Superior temporal gyrus (tissue), 1 donor: ENCODE results near the gene RBM4B.
"Not testable (repeated sequence)": the region's sequence is repeated elsewhere in the genome, so short reads cannot be mapped to it uniquely, and the experiment has no call there.

Experiments used
- DNase-seq: peaks from one replicate; pipeline ENCODE4 v3.0.0-alpha.2; 2016; ENCODE audit errors: extremely low spot score

Gene RBM4B

GRCh38 chr11:66677599-66678375 lies at the start of gene RBM4B:
Gene RBM4B (minus strand): TSS chr11:66677887. CDS start chr11:66677079, 808 bp downstream.
- peak; percentile 95 for DNase-seq

GRCh38 chr11:66725647-66726046 lies 48.0 kb upstream of the RBM4B start:
- DNase-seq = no peak

GRCh38 chr11:66725114-66725513 lies 47.4 kb upstream of the RBM4B start:
- no peak for DNase-seq

GRCh38 chr11:66724167-66724566 lies 46.5 kb upstream of the RBM4B start:
- not testable (repeated sequence) for DNase-seq

GRCh38 chr11:66723693-66724092 lies 46.0 kb upstream of the RBM4B start:
- DNase-seq = no peak

- no peak for DNase-seq
Observed at GRCh38 chr11:66722745-66723651, 45.3 kb upstream of the RBM4B start.

GRCh38 chr11:66721939-66722338 lies 44.3 kb upstream of the RBM4B start:
- DNase-seq = no peak

GRCh38 chr11:66720899-66721470 lies 43.3 kb upstream of the RBM4B start:
- no peak for DNase-seq

GRCh38 chr11:66720223-66720898 lies 42.7 kb upstream of the RBM4B start:
- no peak for DNase-seq

GRCh38 chr11:66719111-66719872 lies 41.6 kb upstream of the RBM4B start:
- no peak for DNase-seq

GRCh38 chr11:66718320-66718971 lies 40.8 kb upstream of the RBM4B start:
- DNase-seq = no peak

GRCh38 chr11:66717925-66718319 lies 40.2 kb upstream of the RBM4B start:
- no peak for DNase-seq

- no peak for DNase-seq
Observed at GRCh38 chr11:66716996-66717395, 39.3 kb upstream of the RBM4B start.

GRCh38 chr11:66715346-66716085 lies 37.8 kb upstream of the RBM4B start:
- no peak for DNase-seq

GRCh38 chr11:66713746-66714480 lies 36.2 kb upstream of the RBM4B start:
- no peak for DNase-seq

- no peak for DNase-seq
Observed at GRCh38 chr11:66710384-66710930, 32.8 kb upstream of the RBM4B start.

GRCh38 chr11:66708701-66709100 lies 31.0 kb upstream of the RBM4B start:
- DNase-seq = no peak

GRCh38 chr11:66708094-66708493 lies 30.4 kb upstream of the RBM4B start:
- no peak for DNase-seq

GRCh38 chr11:66707486-66707885 lies 29.8 kb upstream of the RBM4B start:
- no peak for DNase-seq
